H1 (cell line): ENCODE measurements around the gene POU2F1. TPM values are rescaled to one million over a fixed set of nuclear protein-coding genes. Genes with fewer than 3 reads are reported as not detected.

Experiments
- CTCF ChIA-PET: fragments of 300-600 bp; sonication (Branson Sonifier 250); formaldehyde crosslinking; loops from one replicate; lab custom pipeline; 2021; ENCODE audit not compliant: partially characterized antibody; lab: Charles Lee
- POLR2A ChIA-PET: fragments of 300-600 bp; sonication (Branson Sonifier 250); formaldehyde crosslinking; loops from one replicate; lab custom pipeline; 2021; ENCODE audit warnings: inconsistent platforms; ENCODE audit not compliant: partially characterized antibody; lab: Charles Lee
- DNase-seq, 2 experiments: peaks; one replicate each; pipeline versions ENCODE4 v3.0.0 to v3.0.0-alpha.2; 2010 to 2022; ENCODE audit warnings: low spot score in 2 of 2, low read depth in 1 of 2, mixed read lengths in 1 of 2
- FAIRE-seq: peaks from 2 replicates; lab custom pipeline; 2011; peaks lifted over from hg19 to GRCh38; lab: Jason Lieb, UNC
- H2AFZ ChIP-seq: 2 replicates; pipeline ENCODE4 v1.8.1; 2012; ENCODE audit warnings: low read length, inconsistent platforms
- H2AK5ac ChIP-seq: 2 replicates; pipeline ENCODE4 v1.6.1; 2013; ENCODE audit warnings: low read depth, low read length
- H2BK120ac ChIP-seq: replicated peaks from 2 replicates; pipeline ENCODE3; 2013; ENCODE audit warnings: low read depth, low read length, inconsistent platforms
- H2BK12ac ChIP-seq: 2 replicates; pipeline ENCODE4 v1.6.1; 2013; ENCODE audit warnings: low read depth, low read length
- H2BK15ac ChIP-seq: 2 replicates; pipeline ENCODE4 v1.6.1; 2013; ENCODE audit warnings: low read length
- H2BK20ac ChIP-seq: 2 replicates; pipeline ENCODE4 v1.6.1; 2013; ENCODE audit warnings: low read length
- H2BK5ac ChIP-seq: 2 replicates; pipeline ENCODE4 v1.6.1; 2013; ENCODE audit warnings: low read depth, low read length
- H3K14ac ChIP-seq: 2 replicates; pipeline ENCODE4 v1.6.1; 2013; ENCODE audit warnings: inconsistent platforms; ENCODE audit not compliant: insufficient read length
- H3K18ac ChIP-seq: 2 replicates; pipeline ENCODE4 v1.6.1; 2013; ENCODE audit warnings: low read length; ENCODE audit errors: extremely low read depth
- H3K23ac ChIP-seq: 2 replicates; pipeline ENCODE4 v1.6.1; 2013; ENCODE audit warnings: inconsistent platforms; ENCODE audit not compliant: insufficient read length
- H3K23me2 ChIP-seq: 2 replicates; pipeline ENCODE4 v1.6.1; 2013; ENCODE audit warnings: low read depth, low read length
- H3K27ac ChIP-seq: 2 replicates; pipeline ENCODE4 v1.6.1; 2011; ENCODE audit warnings: low read depth, low read length, inconsistent platforms
- H3K27me3 ChIP-seq, 4 experiments: replicated peaks in 1 of 4; 1 replicate in 1 of 4; 2 replicates in 3 of 4; pipeline versions ENCODE4 v1.6.1 to v1.8.1; 2011 to 2013; ENCODE audit warnings: low read length in 3 of 4, mild to moderate bottlenecking in 3 of 4, inconsistent platforms in 2 of 4, mixed read lengths in 2 of 4, moderate library complexity in 1 of 4; ENCODE audit not compliant: control insufficient read depth in 3 of 4, insufficient read depth in 3 of 4; ENCODE audit errors: extremely low read depth in 1 of 4
- H3K36me3 ChIP-seq, 4 experiments: 2 replicates each; pipeline versions ENCODE4 v1.6.1 to v1.8.1; 2011 to 2013; ENCODE audit warnings: mild to moderate bottlenecking in 4 of 4, low read length in 3 of 4, moderate library complexity in 2 of 4, control low read depth in 1 of 4, inconsistent platforms in 1 of 4; ENCODE audit not compliant: insufficient read depth in 4 of 4, control insufficient read depth in 2 of 4
- H3K4ac ChIP-seq: replicated peaks from 2 replicates; pipeline ENCODE3; 2013; ENCODE audit warnings: low read length, low read depth, mixed read lengths, inconsistent platforms; ENCODE audit not compliant: insufficient read length
- H3K4me1 ChIP-seq, 4 experiments: replicated peaks in 1 of 4; 1 replicate in 1 of 4; 2 replicates in 3 of 4; pipeline versions ENCODE4 v1.6.1 to v1.8.1; 2011 to 2013; ENCODE audit warnings: low read length in 3 of 4, inconsistent platforms in 2 of 4, mixed read lengths in 1 of 4; ENCODE audit not compliant: insufficient read depth in 4 of 4, control insufficient read depth in 3 of 4
- H3K4me2 ChIP-seq, 2 experiments: 2 replicates each; pipeline versions ENCODE4 v1.6.1 to v1.8.1; 2011 to 2013; ENCODE audit warnings: low read depth in 2 of 2, low read length in 2 of 2, control low read depth in 1 of 2, inconsistent platforms in 1 of 2, mild to moderate bottlenecking in 1 of 2; ENCODE audit not compliant: insufficient read depth in 1 of 2
- H3K4me3 ChIP-seq, 4 experiments: fragments of 200-600, 300-600 bp in 1 of 4; sonication (generic), shearing (Covaris generic), sonication (Bioruptor Twin) in 1 of 4; 2 replicates each; pipeline versions ENCODE4 v1.5.1 to v1.8.1; 2011 to 2016; ENCODE audit warnings: low read length in 4 of 4, low read depth in 3 of 4, control low read depth in 2 of 4, inconsistent platforms in 2 of 4, mild to moderate bottlenecking in 2 of 4, mixed read lengths in 1 of 4, moderate library complexity in 1 of 4; ENCODE audit not compliant: insufficient read depth in 2 of 4; ENCODE audit errors: extremely low read depth in 1 of 4
- H3K56ac ChIP-seq: replicated peaks from 2 replicates; pipeline ENCODE3; 2013; ENCODE audit warnings: low read depth, mild to moderate bottlenecking, mixed read lengths, low read length, inconsistent platforms; ENCODE audit not compliant: insufficient read length
- H3K79me1 ChIP-seq: 2 replicates; pipeline ENCODE4 v1.6.1; 2013; ENCODE audit warnings: low read depth, low read length, control low read depth
- H3K79me2 ChIP-seq, 2 experiments: 2 replicates each; pipeline versions ENCODE4 v1.6.1 to v1.8.1; 2012 to 2013; ENCODE audit warnings: low read length in 2 of 2, mild to moderate bottlenecking in 2 of 2, inconsistent platforms in 1 of 2; ENCODE audit not compliant: insufficient read depth in 2 of 2, control insufficient read depth in 1 of 2
- H3K9ac ChIP-seq, 4 experiments: replicated peaks in 1 of 4; 1 replicate in 1 of 4; 2 replicates in 3 of 4; pipeline versions ENCODE4 v1.6.1 to v1.8.1; 2011 to 2013; ENCODE audit warnings: low read depth in 3 of 4, low read length in 3 of 4, control low read depth in 2 of 4, mild to moderate bottlenecking in 2 of 4, moderate library complexity in 2 of 4, inconsistent platforms in 1 of 4; ENCODE audit errors: extremely low read depth in 1 of 4
- H3K9me3 ChIP-seq, 2 experiments: 2 replicates each; pipeline versions ENCODE4 v1.6.1 to v1.8.1; 2012 to 2013; ENCODE audit warnings: mild to moderate bottlenecking in 2 of 2, moderate library complexity in 2 of 2, control low read depth in 1 of 2, inconsistent platforms in 1 of 2, low read depth in 1 of 2, low read length in 1 of 2, mixed read lengths in 1 of 2; ENCODE audit not compliant: insufficient read depth in 2 of 2
- H4K20me1 ChIP-seq, 2 experiments: replicated peaks in 1 of 2; 2 replicates each; pipeline versions ENCODE3 to v1.8.1; 2011 to 2013; ENCODE audit warnings: inconsistent platforms in 2 of 2, low read length in 2 of 2, mild to moderate bottlenecking in 1 of 2; ENCODE audit not compliant: insufficient read depth in 2 of 2, control insufficient read depth in 1 of 2
- H4K5ac ChIP-seq: 2 replicates; pipeline ENCODE4 v1.6.1; 2013; ENCODE audit warnings: low read length, low read depth, mixed read lengths, inconsistent platforms; ENCODE audit not compliant: insufficient read length
- H4K8ac ChIP-seq: 2 replicates; pipeline ENCODE4 v1.8.0; 2013; ENCODE audit warnings: mild to moderate bottlenecking, moderate library complexity, low read length, inconsistent platforms; ENCODE audit not compliant: insufficient read depth; ENCODE audit errors: extremely low read depth
- H4K91ac ChIP-seq: replicated peaks from 2 replicates; pipeline ENCODE3; 2013; ENCODE audit warnings: low read length, mixed read lengths, inconsistent platforms; ENCODE audit not compliant: insufficient read length
- CBX8 ChIP-seq: fragments of 300-800, 300-1000 bp; sonication (generic); IDR thresholded peaks from 2 replicates; pipeline ENCODE4 v1.7.1; 2016; ENCODE audit warnings: low read depth, low read length, borderline replicate concordance
- EGR1 ChIP-seq: IDR thresholded peaks from 2 replicates; pipeline ENCODE4 v1.6.1; 2011; ENCODE audit warnings: low read depth, low read length, borderline replicate concordance
- EP300 ChIP-seq, 2 experiments: IDR thresholded peaks; 1 replicate in 1 of 2; 2 replicates in 1 of 2; pipeline ENCODE4 v1.6.1; 2011 to 2012; ENCODE audit warnings: low read depth in 2 of 2, low read length in 2 of 2, mild to moderate bottlenecking in 2 of 2, borderline replicate concordance in 1 of 2, inconsistent platforms in 1 of 2, moderate library complexity in 1 of 2
- JUN ChIP-seq: IDR thresholded peaks from 2 replicates; pipeline ENCODE4 v1.6.1; 2011; ENCODE audit warnings: low read depth, mild to moderate bottlenecking, improper control_type of control experiment, low read length
- POLR2AphosphoS5 ChIP-seq: IDR thresholded peaks from 2 replicates; pipeline ENCODE4 v1.6.1; 2011; ENCODE audit warnings: low read depth, low read length
- SP4 ChIP-seq: IDR thresholded peaks from 2 replicates; pipeline ENCODE4 v1.6.1; 2012; ENCODE audit warnings: low read length, inconsistent platforms
- WGBS, 2 experiments: shearing (Covaris generic) in 1 of 2; methylation state at CpG; one replicate each; pipeline versions ENCODE4 v1.1.6 to v1.1.7; 2013 to 2015; ENCODE audit warnings: low lambda C conversion rate in 2 of 2, mixed read lengths in 2 of 2, inconsistent platforms in 1 of 2, low coverage in 1 of 2, missing lambda C conversion rate in 1 of 2; ENCODE audit not compliant: insufficient replicate concordance in 2 of 2, insufficient coverage in 1 of 2, insufficient read length in 1 of 2; ENCODE audit errors: extremely low coverage in 1 of 2, missing lambda C conversion rate in 1 of 2; 5-methylcytosine and 5-hydroxymethylcytosine counted together
- polyA plus RNA-seq, 7 experiments: library from polyadenylated mRNA; depleted of rRNA in 3 of 7; stranded (reverse) in 5 of 7; unstranded in 2 of 7; fragments of >200 nt in 5 of 7; fragments of 200-250 nt in 2 of 7; gene quantifications; 1 replicate in 5 of 7; 2 replicates in 1 of 7; 4 replicates in 1 of 7; pipeline versions ENCODE4 v1.2.1 to v1.2.3, GENCODE V29; 2011 to 2013; ENCODE audit warnings: missing spikeins in 2 of 7, mixed read lengths in 2 of 7
- total RNA-seq: library from RNA; stranded (reverse); fragmentation: NEBNext Ultra II Directional; extraction: Animal tissue kit (Norgen Biotek cat#: 25700); gene quantifications from 2 replicates; pipeline ENCODE4 v1.2.1, GENCODE V29; 2021
- TF ChIP-seq, protein P1 (sequence below): IDR thresholded peaks from 2 replicates; pipeline ENCODE4 v1.6.1; 2011; ENCODE audit warnings: low read length, improper control_type of control experiment

The POU2F1 gene
- total and polyA plus RNA-seq, 2 of the 8 experiments (the other 6 are each of a cell fraction or from before 2014, with no cell fraction given): 37.0 to 57.2 TPM

DNA sequence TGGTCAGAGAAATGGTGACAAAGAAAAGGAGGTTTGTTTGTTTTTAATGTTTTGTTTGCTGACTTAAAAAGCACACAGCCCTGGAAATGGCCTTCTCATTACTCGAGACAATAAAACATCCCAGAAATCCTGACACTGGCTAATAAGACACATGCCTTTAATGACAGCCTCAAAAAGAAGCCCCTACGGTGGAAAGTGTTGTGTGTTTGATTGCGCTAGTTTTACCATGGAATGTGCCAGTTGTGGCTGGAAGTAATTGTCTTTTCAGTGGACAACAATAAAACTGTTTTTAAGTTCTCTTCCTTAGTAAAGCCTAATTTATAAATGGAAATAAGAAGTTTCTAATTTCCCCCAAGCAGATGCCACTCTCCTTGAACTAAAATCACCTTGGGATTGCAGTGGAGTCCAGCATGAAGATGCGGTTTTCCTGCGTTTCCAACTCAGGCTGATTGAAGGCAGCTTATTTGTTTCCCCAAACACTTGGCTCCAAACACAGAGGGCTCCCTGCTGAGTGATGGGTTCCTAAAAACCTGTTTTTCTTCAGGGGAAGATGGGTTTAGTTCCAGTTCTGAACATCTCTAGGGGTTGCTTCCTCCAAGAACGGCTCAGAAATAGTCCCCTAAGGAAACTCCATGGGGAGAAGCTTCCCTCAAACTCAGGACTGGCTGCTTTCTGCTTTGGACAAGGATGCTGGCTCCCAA is 243.3 kb downstream of the POU2F1 start:
- H3K14ac ChIP-seq: no peak overlapping the region

More for the DNA sequence above, 243.3 kb downstream of the POU2F1 start:
- Histone ChIP-seq H3K4ac (no peak overlapping the region), H2BK120ac (no peak overlapping the region), H2BK12ac (no peak overlapping the region), H3K56ac (no peak overlapping the region), H2BK15ac (no peak overlapping the region), H2BK5ac (no peak overlapping the region), H4K20me1 (no peaks in the 10 kb centered on the region), H3K9ac (no peak overlapping the region), H3K18ac (no peak overlapping the region), H3K4me2 (no peak overlapping the region), H2AK5ac (no peak overlapping the region), H3K79me2 (no peaks in the 10 kb centered on the region), H2AFZ (peak overlapping the region; percentile 42; the same call in 1 of the 2 replicates), H4K8ac (no peak overlapping the region), H3K23me2 (no peaks in the 10 kb centered on the region), H3K79me1 (no peaks in the 10 kb centered on the region), H3K27ac (no peak overlapping the region), H3K4me1 (peaks cover 1 to 11% (median 6%) of the 10 kb centered on the region in 4 experiments; a peak in 5 of 7 replicates), H3K9me3 (no peaks in the 10 kb centered on the region), H3K23ac (no peak overlapping the region), H2BK20ac (no peak overlapping the region), H3K4me3 (no peak overlapping the region), H3K27me3 (no peaks in the 10 kb centered on the region), H4K5ac (no peak overlapping the region), H4K91ac (no peak overlapping the region), H3K36me3 (no peaks in the 10 kb centered on the region)
- ChIA-PET CTCF (interaction anchor here (0.8 to 7.9 kb wide), 7 partner anchors 9 to 287 kb away, joined by 3 to 54 read pairs (median 4); no protein-coding TSS in a partner anchor), POLR2A (interaction anchor here (1.4 to 2.4 kb wide), 2 partner anchors 9 to 25 kb away, joined by 4 to 8 read pairs; no protein-coding TSS in a partner anchor)
- 80% methylated on average over 6 of the region's 6 CpGs; no CpG with 5 or more reads in 1 of the 2 experiments for WGBS, 2 experiments
- DNase-seq (no peak), FAIRE-seq (no peak)
- TF ChIP-seq CBX8 (no peak), EGR1 (no peak), JUN (no peak), SP4 (no peak), EP300 (IDR thresholded peaks at IDR 0.05; ENCODE audit: borderline replicate concordance in 1 of 2, low read depth in 2 of 2, low read length in 2 of 2) (no peak), POLR2AphosphoS5 (no peak)
- TF ChIP-seq, protein P1, sequence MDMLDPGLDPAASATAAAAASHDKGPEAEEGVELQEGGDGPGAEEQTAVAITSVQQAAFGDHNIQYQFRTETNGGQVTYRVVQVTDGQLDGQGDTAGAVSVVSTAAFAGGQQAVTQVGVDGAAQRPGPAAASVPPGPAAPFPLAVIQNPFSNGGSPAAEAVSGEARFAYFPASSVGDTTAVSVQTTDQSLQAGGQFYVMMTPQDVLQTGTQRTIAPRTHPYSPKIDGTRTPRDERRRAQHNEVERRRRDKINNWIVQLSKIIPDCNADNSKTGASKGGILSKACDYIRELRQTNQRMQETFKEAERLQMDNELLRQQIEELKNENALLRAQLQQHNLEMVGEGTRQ: no peak
